GM18951 (cell line): ENCODE results near the gene SUFU.

ENCODE experiments used
- POLR2A ChIP-seq: IDR thresholded peaks from 4 replicates; pipeline ENCODE4 v1.6.1; 2011; ENCODE audit warnings: mild to moderate bottlenecking; ENCODE audit not compliant: insufficient read length, insufficient read depth; ENCODE audit errors: extremely low read depth
- in situ Hi-C: fragments of 300-500 bp; cut with MboI; formaldehyde crosslinking; loops from one replicate; pipeline ENCODE4 v1.12.0; 2022; ENCODE audit warnings: low sequenced_read_pairs, mixed read lengths, inconsistent platforms; ENCODE audit not compliant: unreplicated experiment

SUFU gene

DNA sequence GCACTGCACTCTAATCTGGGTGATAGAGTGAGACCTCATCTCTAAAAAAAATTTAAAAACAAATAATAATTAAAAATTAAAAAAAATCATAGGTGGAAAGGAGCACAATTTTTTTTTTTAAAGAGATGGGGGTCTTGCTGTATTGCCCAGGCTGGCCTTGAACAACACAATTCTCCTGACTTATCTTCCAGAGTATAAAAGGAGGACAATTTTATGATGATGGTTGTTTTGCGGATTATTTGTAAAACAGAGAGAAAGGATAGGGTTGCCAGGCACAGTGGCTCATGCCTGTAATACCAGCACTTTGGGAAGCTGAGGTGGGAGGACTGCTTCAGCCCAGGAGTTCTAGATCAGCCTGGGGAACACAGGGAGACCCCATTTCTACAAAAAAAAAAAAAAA lies 6.2 kb upstream of the SUFU start:
- no peak for TF ChIP-seq POLR2A
- in situ Hi-C loops = no loop called here

GRCh38 chr10:102499356-102499755 lies 4.4 kb upstream of the SUFU start:
- in situ Hi-C loops = no loop called here
- TF ChIP-seq POLR2A = no peak

- in situ Hi-C loops = loop anchor here (10.0 kb wide), 1 partner anchor 84 kb away; no protein-coding TSS in a partner anchor
Observed at GRCh38 chr10:102500686-102501085, 3.1 kb upstream of the SUFU start.

DNA sequence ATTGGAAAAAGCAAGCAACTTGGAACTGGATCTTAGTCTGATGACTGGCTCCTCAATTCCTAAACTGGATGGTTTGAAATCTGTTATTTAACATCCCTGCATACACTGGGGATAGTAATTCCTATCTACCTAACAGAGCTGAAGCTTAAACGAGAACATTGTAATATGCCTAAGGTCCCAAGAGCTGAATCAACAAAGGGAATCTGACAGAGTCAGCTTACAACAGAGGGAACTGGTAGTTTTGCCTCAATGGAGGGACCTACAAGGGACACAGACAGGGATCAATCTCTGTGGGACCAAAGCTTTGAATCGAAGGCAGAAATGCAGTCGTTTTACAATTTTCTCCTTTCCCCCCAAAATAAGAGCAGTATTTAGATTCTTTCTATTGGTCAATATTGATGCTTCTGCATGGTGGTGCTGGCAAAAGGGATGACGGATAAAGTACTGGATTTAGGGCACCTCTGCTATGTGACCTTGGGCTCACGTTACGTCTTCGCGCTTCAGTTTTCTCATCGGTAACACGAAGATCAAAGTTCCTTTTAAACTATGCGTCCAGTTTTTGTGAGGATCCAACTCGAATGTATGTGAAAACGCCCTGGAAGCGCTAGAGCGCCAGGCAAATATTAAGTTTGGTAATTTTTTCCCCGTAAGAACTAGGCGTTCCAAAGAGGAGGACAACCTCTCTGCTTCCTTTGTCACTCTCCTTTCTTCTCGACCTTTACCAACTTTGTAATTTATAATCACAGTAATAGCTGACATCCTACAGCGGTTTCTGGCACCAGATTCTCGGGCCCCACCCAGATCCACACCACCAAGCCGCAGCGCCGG lies 2.4 kb upstream of the SUFU start:
- TF ChIP-seq POLR2A = no peak
- in situ Hi-C loops = loop anchor here (10.0 kb wide), 1 partner anchor 83 kb away; no protein-coding TSS in a partner anchor

- in situ Hi-C loops = loop anchor here (10.0 kb wide), 1 partner anchor 83 kb away; no protein-coding TSS in a partner anchor
- TF ChIP-seq POLR2A = peak; percentile 30
Observed at GRCh38 chr10:102502029-102502336, 1.8 kb upstream of the SUFU start.

GRCh38 chr10:102502337-102503151 lies 1.2 kb upstream of the SUFU start, which contains the start of gene ACTR1A:
TSS of gene ACTR1A (minus strand) at chr10:102502712. CDS start at chr10:102502647, 65 bp downstream.
- peak; percentile 64 for TF ChIP-seq POLR2A
- in situ Hi-C loops = loop anchor here (10.0 kb wide), 1 partner anchor 82 kb away; no protein-coding TSS in a partner anchor

DNA sequence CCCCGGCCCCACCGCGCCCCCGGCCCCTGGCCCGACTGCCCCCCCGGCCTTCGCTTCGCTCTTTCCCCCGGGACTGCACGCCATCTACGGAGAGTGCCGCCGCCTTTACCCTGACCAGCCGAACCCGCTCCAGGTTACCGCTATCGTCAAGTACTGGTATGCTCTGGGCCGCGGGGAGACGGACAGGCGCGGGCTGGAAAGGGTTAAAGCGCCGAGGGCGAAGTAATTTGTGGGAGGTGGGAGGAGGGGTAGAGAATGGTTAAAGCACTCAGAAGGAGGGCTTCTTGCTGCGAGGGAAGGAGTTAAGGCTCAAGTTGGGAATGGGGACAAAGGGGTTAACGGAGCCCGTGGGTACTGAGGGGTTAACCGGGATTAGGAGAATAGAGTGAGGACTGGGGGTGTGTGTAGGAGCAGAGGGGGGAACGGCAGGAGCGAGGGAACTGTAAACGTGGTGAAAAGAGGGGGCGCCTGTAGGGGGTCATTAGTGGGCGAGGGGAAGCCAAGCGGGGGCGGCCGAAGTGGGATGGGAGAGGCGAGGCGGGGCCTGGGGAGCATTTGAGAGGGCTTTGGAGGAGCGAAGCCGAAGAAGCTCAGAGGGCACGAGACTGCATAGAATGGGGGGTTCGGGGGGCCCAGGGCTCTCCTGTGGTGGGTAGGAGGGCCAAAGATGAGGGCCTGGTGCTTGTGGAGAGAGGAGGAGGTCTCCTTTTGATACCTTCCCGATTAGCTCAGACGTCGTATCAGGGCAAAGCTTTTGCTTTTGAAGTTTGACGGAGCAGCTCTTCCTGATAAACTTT lies 605 bp downstream of the SUFU start:
- TF ChIP-seq POLR2A = no peak
- in situ Hi-C loops = loop anchor here (10.0 kb wide), 1 partner anchor 80 kb away; no protein-coding TSS in a partner anchor

GRCh38 chr10:102504976-102505300 lies 1.2 kb downstream of the SUFU start:
- in situ Hi-C loops = loop anchor here (10.0 kb wide), 1 partner anchor 80 kb away; no protein-coding TSS in a partner anchor
- no peak for TF ChIP-seq POLR2A

DNA sequence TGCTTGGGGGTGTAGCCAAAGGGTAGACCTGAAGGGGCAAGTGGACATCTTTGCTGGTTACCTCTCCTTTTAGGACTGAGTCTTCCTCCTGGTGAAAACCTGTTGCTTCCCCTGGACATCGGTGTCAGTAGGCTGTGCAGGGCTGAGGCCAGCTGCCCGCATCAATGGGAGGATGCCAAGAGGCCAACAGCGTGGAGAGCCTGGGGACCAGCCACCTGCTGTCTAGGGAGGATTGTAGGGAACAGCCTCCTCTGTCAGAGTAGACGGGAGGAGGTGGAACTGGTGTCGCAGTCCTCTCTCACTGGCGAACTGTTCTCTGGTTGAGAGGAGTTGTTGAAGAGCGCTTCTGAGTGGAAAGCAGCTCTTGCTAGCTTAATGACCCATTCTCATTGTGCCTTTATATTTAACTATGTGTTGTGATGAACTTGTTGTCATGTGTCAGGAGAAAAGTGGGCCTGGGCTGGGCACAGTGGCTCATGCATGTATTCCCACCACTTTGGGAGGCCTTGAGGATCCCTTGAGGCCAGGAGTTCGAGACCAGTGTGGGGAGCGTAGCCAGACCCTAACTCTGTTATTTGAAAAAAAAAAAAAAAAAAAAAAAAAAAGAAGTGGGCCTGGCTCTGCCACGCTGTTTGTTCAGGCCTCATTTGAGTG lies 1.8 kb downstream of the SUFU start:
- in situ Hi-C loops = loop anchor here (10.0 kb wide), 1 partner anchor 79 kb away; no protein-coding TSS in a partner anchor
- TF ChIP-seq POLR2A = no peak

DNA sequence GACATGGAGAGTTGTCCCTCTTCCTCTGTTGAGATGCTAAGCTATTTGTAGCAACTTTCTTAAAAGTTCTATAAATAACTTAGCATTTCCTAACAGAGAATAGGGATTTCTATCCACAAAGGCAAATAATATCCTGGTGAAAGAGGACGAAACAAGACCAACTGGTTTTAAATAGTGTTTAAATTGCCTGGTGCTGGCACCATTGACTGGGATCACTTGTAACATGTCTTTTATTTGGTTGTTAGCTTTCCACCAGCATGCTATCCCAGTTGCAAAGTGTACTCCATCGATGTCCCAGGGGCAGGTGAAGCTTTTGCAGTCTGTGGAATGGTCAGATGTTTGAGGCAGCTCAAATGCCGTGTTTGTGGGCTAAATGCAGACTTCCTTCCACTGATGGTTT lies 3.7 kb downstream of the SUFU start:
- no peak for TF ChIP-seq POLR2A
- in situ Hi-C loops = loop anchor here (10.0 kb wide), 1 partner anchor 77 kb away; no protein-coding TSS in a partner anchor

GRCh38 chr10:102508506-102508905 lies 4.7 kb downstream of the SUFU start:
- in situ Hi-C loops = loop anchor here (10.0 kb wide), 1 partner anchor 76 kb away; no protein-coding TSS in a partner anchor
- no peak for TF ChIP-seq POLR2A

- in situ Hi-C loops = loop anchor here (10.0 kb wide), 1 partner anchor 75 kb away; no protein-coding TSS in a partner anchor
- no peak for TF ChIP-seq POLR2A
Observed at GRCh38 chr10:102509387-102509786, 5.6 kb downstream of the SUFU start.
